GM21786 (cell line): Measurements from ENCODE around the gene GPR137C.

ENCODE experiments used
- ATAC-seq: cut with Tn5 transposase; IDR thresholded peaks from one replicate; pipeline ENCODE4 v1.9.1; 2021; ENCODE audit not compliant: unreplicated experiment

The GPR137C gene

DNA sequence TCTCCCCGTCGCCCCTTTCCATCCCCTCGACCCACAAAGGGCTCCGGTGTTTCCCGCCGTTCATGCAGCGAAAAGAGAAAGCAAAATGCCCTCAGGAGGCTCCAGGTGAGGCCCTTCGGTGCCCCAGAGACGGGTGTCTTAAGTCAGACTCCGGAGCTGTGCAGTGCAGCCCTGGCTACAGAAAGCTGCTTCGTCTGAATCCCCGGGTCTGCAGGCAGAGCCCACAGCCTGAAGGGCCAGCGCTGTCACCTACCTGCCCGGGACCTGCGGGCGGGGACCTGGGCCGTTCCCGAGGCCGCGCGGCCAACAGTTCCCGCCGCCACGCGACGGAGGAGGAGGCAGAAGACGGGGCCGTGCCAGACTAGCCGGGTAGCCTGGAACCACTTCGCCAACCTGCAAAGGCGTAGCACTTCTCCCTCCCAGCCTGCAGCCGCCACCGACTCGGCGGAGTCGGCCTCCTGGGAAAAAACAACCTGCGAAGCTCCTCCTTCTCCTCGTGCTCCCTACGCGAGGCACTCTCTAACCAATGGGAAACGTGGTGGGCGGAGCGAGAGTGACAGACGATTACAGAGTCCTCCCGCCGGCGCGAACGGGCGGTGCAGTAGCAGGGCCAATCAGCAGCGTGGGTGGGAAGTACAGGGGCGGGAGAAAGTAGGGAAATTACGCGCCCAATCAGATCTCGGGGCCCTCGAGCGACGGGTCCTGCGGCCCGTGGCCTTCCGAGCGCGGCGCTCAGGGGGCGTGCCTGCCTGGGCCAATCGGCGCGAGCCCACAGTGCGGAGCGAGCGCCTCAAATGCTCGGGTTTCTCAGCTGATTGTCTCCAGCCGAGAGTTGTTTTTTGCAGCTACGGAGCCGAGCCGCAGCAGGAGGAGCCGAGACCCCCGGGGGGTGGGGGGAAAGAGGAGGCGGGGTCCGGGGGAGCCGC lies at the start of gene GPR137C, which contains the start of gene TXNDC16:
TSS of gene GPR137C (plus strand) at position 774 of the 926 bp plus-strand sequence. CDS start 312 bp downstream, outside the sequence.
TSS of gene TXNDC16 (minus strand) at position 443 of the 926 bp plus-strand sequence. CDS start 8,948 bp downstream, outside the sequence.
- ATAC-seq = peak; percentile 96

- ATAC-seq = no peak
These were observed 39.4 kb upstream of the GPR137C start for GRCh38 chr14:52513249-52513648.

DNA sequence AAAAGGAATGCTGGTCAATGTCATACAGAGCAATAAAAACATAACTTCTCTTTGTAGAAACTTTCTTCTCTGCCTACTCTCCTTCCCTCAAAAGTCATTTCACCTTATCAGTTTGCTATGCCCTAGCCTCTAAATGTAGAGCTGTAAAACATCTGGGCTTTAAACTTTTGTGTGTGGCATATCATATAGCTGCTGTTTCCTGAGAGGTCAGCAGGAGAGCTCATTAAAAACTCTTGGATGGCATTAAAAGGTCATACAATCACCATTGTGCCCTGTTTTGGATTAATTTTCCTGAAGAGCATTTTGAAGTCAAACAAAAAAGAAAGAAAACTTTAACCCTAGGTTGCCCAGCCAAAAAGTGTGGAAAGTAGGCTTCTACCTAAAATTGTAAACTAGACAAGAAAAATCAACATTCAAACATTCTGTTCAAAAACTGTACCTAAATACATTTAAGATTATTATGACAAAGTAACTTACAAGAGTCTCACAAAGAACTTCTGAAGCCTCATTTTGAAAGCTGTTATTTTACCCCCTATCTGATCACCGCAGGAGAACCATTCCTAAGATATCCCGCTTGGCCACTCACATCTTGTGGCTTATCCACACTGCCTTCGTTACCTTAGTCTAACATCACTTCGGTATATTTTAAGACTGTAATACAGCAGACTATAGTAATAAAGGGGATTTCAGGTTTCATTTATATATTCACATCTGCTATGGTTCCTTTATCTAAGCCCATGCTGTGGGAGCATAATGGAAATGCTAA lies 38.4 kb upstream of the GPR137C start:
- no peak for ATAC-seq

GRCh38 chr14:52522033-52522432 lies 30.6 kb upstream of the GPR137C start:
- ATAC-seq = no peak

DNA sequence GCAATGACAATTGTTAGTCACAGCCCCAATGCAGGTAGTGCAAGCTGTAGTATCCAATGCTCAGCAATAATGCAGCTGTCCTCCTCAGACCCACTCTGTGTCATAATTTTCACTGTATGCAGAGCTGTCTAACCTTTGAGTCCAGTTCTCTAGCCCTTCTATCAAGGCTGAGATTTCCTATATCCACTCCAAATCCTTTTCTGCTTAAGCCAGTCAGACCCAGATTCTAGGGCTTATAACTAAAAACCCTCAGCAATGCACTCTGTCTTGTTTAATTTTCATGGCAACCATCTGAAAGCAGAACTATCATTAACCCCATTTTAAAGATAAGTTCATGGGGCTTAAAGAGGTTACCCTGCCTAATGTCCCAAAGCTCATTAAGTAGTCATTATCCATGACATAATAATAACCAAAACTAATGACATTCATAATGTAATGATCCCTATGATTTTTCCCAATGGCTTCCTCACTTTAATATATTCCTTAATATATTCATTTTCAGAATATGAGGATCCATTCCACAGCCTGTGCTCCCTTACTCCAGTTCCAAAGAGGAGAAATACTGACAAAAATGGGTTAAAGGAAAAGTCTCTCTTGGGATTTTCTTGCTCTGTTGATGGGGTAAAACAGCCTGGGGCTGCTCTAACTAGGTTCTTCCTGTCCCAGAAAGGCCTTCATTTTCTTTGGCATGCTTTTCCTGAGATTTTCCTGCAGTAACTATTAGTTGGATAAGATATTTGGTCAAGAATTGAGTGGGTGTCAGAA lies 29.9 kb upstream of the GPR137C start:
- ATAC-seq = no peak

- ATAC-seq = no peak
These were observed 25.6 kb upstream of the GPR137C start for GRCh38 chr14:52527052-52527451.

- no peak for ATAC-seq
These were observed 21.2 kb upstream of the GPR137C start for GRCh38 chr14:52531481-52531880.

- no peak for ATAC-seq
These were observed 16.4 kb upstream of the GPR137C start for GRCh38 chr14:52536269-52536668.

- ATAC-seq = no peak
These were observed 14.0 kb upstream of the GPR137C start for GRCh38 chr14:52538623-52539022.

- ATAC-seq = no peak
These were observed 6.9 kb upstream of the GPR137C start for GRCh38 chr14:52545584-52546317.

- no peak for ATAC-seq
These were observed 6.3 kb upstream of the GPR137C start for GRCh38 chr14:52546318-52546670.

GRCh38 chr14:52547027-52547426 lies 5.6 kb upstream of the GPR137C start:
- ATAC-seq = no peak

GRCh38 chr14:52547526-52547925 lies 5.1 kb upstream of the GPR137C start:
- no peak for ATAC-seq

- no peak for ATAC-seq
These were observed 2.0 kb upstream of the GPR137C start for GRCh38 chr14:52550661-52551060.

DNA sequence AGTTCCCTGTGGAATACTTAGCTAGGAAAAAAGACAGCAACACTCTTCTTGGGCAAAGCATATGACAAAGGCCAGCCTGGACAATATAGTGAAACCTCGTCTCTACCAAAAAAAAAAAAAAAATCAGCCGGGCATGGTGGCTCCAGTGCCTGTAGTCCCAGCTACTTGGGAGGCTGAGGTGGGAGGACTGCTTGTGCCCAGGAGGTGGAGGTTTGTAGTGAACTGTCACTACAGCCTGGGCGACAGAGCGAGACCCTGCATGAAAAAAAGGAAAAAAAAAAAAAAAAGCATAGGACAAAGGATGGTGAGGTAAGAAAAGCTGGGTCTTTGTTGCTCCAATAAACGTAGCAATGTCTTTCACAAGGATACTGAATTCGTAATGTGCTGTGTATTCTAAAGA lies 1.4 kb upstream of the GPR137C start:
- no peak for ATAC-seq

GRCh38 chr14:52551696-52552062 lies 957 bp upstream of the GPR137C start:
- no peak for ATAC-seq

GRCh38 chr14:52553002-52553670 lies 500 bp downstream of the GPR137C start:
- peak; percentile 10 for ATAC-seq

GRCh38 chr14:52553671-52554575 lies 1.3 kb downstream of the GPR137C start:
- ATAC-seq = no peak

DNA sequence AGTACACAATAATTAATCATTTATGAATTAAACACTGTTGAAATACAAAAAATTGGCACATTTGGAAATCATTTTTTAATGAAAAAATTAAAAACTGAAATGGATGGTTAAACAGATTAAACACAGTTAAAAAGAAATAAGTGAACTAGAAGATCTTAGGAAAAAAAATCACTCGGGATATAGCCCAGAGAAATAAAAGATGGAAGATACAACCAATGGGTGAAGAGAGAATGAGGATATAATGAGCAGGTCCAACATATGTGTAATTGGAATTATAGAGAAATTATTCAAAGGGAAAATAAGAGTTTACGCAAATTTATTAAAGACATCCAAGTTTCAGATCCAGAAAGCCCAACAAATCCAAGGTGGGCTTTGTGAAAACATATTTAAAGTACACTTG lies 6.1 kb downstream of the GPR137C start:
- ATAC-seq = no peak
